ENCODE data around the gene NECAB3. TPM values are rescaled to one million over a fixed set of nuclear protein-coding genes. Genes with fewer than 3 reads are reported as not detected.

Gene NECAB3
- total and polyA plus RNA-seq, 2 of the 13 experiments (the other 11 are each of a cell fraction or from before 2014, with no cell fraction given), result 61.5 to 65.5 TPM

GRCh38 chr20:33710681-33711445 is 36.6 kb upstream of the NECAB3 start (continued):
- TF ChIP-seq DNMT3B (CRISPR knock-in tag; conservative IDR thresholded peaks at IDR 0.05), result no peak
- TF ChIP-seq ESRRA (CRISPR knock-in tag; IDR thresholded peaks at IDR 0.05; ENCODE audit: low read depth), result peak; percentile 49; the same call in 1 of the 2 replicates
- 0 out of 2 replicates have a peak, but pooled peaks have one; percentile 23 for TF ChIP-seq ZGPAT (CRISPR knock-in tag; IDR thresholded peaks at IDR 0.05)
- TF ChIP-seq ZNF788 (CRISPR knock-in tag; IDR thresholded peaks at IDR 0.05; ENCODE audit: borderline replicate concordance), result 0 out of 2 replicates have a peak, but pooled peaks have one; percentile 64
- peak; percentile 62; the same call in 1 of the 2 replicates for TF ChIP-seq HMG20A (CRISPR knock-in tag; IDR thresholded peaks at IDR 0.05; ENCODE audit: borderline replicate concordance)
- TF ChIP-seq MXI1 (IDR thresholded peaks at IDR 0.05; ENCODE audit: borderline replicate concordance, low read depth, low read length), result no peak
- TF ChIP-seq NR2F6 (IDR thresholded peaks at IDR 0.05), result peak; percentile 89
- peak; percentile 90 for TF ChIP-seq NR2F6 (CRISPR knock-in tag; IDR thresholded peaks at IDR 0.05)
- TF ChIP-seq E2F2 (CRISPR knock-in tag; IDR thresholded peaks at IDR 0.05; ENCODE audit: borderline replicate concordance), result no peak
- TF ChIP-seq ZNF501 (CRISPR knock-in tag; IDR thresholded peaks at IDR 0.05), result 0 out of 2 replicates have a peak, but pooled peaks have one; percentile 25
- 0 out of 2 replicates have a peak, but pooled peaks have one; percentile 26 for TF ChIP-seq HIC2 (CRISPR knock-in tag; IDR thresholded peaks at IDR 0.05; ENCODE audit: low read depth)
- 0 out of 2 replicates have a peak, but pooled peaks have one; percentile 32 for TF ChIP-seq MIER3 (CRISPR knock-in tag; IDR thresholded peaks at IDR 0.05; ENCODE audit: borderline replicate concordance)
- TF ChIP-seq AGO2 (optimal IDR thresholded peaks at IDR 0.05; ENCODE audit: low read depth, low read length), result no peak
- TF ChIP-seq TEAD3 (CRISPR knock-in tag; optimal IDR thresholded peaks at IDR 0.05; ENCODE audit: borderline replicate concordance), result peak; percentile 64
- peak; percentile 23; the same call in 1 of the 2 replicates for TF ChIP-seq ZNF292 (CRISPR knock-in tag; IDR thresholded peaks at IDR 0.05; ENCODE audit: borderline replicate concordance, low read depth)
- 0 out of 2 replicates have a peak, but pooled peaks have one; percentile 26 for TF ChIP-seq ZNF768 (CRISPR knock-in tag; IDR thresholded peaks at IDR 0.05)
- no peak for TF ChIP-seq ZNF775 (CRISPR knock-in tag; IDR thresholded peaks at IDR 0.05; ENCODE audit: borderline replicate concordance)
- peak; percentile 72 for TF ChIP-seq HNF4A (CRISPR knock-in tag; IDR thresholded peaks at IDR 0.05)
- TF ChIP-seq MYC (CRISPR knock-in tag; IDR thresholded peaks at IDR 0.05; ENCODE audit: borderline replicate concordance), result peak; percentile 27; the same call in 1 of the 2 replicates
- TF ChIP-seq PPARG (CRISPR knock-in tag; conservative IDR thresholded peaks at IDR 0.05), result no peak
- no peak for TF ChIP-seq ZNF772 (CRISPR knock-in tag; IDR thresholded peaks at IDR 0.05)
- no peak for TF ChIP-seq ZNF800 (CRISPR knock-in tag; IDR thresholded peaks at IDR 0.05)
